GM19324 (cell line): ENCODE results near the gene SSBP2.

Experiments
- ATAC-seq: cut with Tn5 transposase; IDR thresholded peaks from one replicate; pipeline ENCODE4 v1.9.1; 2021; ENCODE audit warnings: mild to moderate bottlenecking, moderate library complexity; ENCODE audit not compliant: unreplicated experiment, low FRiP score

SSBP2 gene

GRCh38 chr5:81751009-81751835 is at the start of gene SSBP2:
Gene SSBP2, minus strand, starts transcription at chr5:81751097. Its CDS starts 55 bp downstream, at chr5:81751042.
- ATAC-seq, result peak; percentile 84

GRCh38 chr5:81795666-81796065 is 44.8 kb upstream of the SSBP2 start:
- no peak for ATAC-seq

- no peak for ATAC-seq
Observed at GRCh38 chr5:81794226-81794625, 43.3 kb upstream of the SSBP2 start.

- ATAC-seq, result no peak
Observed at GRCh38 chr5:81790336-81790735, 39.4 kb upstream of the SSBP2 start.

- no peak for ATAC-seq
Observed at GRCh38 chr5:81789033-81789432, 38.1 kb upstream of the SSBP2 start.

GRCh38 chr5:81788329-81788728 is 37.4 kb upstream of the SSBP2 start:
- no peak for ATAC-seq

GRCh38 chr5:81787474-81788242 is 36.8 kb upstream of the SSBP2 start:
- ATAC-seq, result no peak

GRCh38 chr5:81786991-81787390 is 36.1 kb upstream of the SSBP2 start:
- ATAC-seq, result no peak

GRCh38 chr5:81786496-81786895 is 35.6 kb upstream of the SSBP2 start:
- ATAC-seq, result no peak

GRCh38 chr5:81785322-81785721 is 34.4 kb upstream of the SSBP2 start:
- no peak for ATAC-seq

GRCh38 chr5:81783401-81783800 is 32.5 kb upstream of the SSBP2 start:
- no peak for ATAC-seq

- no peak for ATAC-seq
Observed at GRCh38 chr5:81782811-81783210, 31.9 kb upstream of the SSBP2 start.

GRCh38 chr5:81779916-81780266 is 29.0 kb upstream of the SSBP2 start:
- no peak for ATAC-seq

- peak; percentile 89 for ATAC-seq
Observed at GRCh38 chr5:81779125-81779915, 28.4 kb upstream of the SSBP2 start.

GRCh38 chr5:81778642-81779041 is 27.7 kb upstream of the SSBP2 start:
- ATAC-seq, result no peak

- ATAC-seq, result no peak
Observed at GRCh38 chr5:81776258-81776657, 25.4 kb upstream of the SSBP2 start.

GRCh38 chr5:81774374-81774773 is 23.5 kb upstream of the SSBP2 start:
- ATAC-seq, result no peak

- ATAC-seq, result no peak
Observed at GRCh38 chr5:81773574-81773973, 22.7 kb upstream of the SSBP2 start.

GRCh38 chr5:81773161-81773560 is 22.3 kb upstream of the SSBP2 start:
- no peak for ATAC-seq

- ATAC-seq, result no peak
Observed at GRCh38 chr5:81772488-81772887, 21.6 kb upstream of the SSBP2 start.

GRCh38 chr5:81768935-81769452 is 18.1 kb upstream of the SSBP2 start:
- ATAC-seq, result no peak
